GM12878 (cell line): ENCODE data around the gene KIF6. TPM values are rescaled to one million over a fixed set of nuclear protein-coding genes. Genes with fewer than 3 reads are reported as not detected.

Experiments used
- ATAC-seq: fragments of 200-7000 bp; cut with Tn5 transposase; 3 replicates; pipeline ENCODE4 v1.9.1; 2020; ENCODE audit warnings: mild to moderate bottlenecking, moderate library complexity
- BruUV-seq: library from RNA; stranded (reverse); fragments of 400-500 nt; replicated peaks from 2 replicates; lab custom pipeline; 2021; lab: Mats Ljungman, UMichigan
- CTCF ChIA-PET: fragments of 300-600 bp; sonication (Branson Sonifier 250); formaldehyde crosslinking; extraction: SDS; loops from one replicate; lab custom pipeline; 2021; ENCODE audit warnings: inconsistent platforms; lab: Yijun Ruan, JAX
- POLR2A ChIA-PET: fragments of 350-600 bp; formaldehyde crosslinking; extraction: SDS; loops from one replicate; lab custom pipeline; 2021; ENCODE audit warnings: inconsistent platforms; lab: Charles Lee
- RAD21 ChIA-PET: fragments of 300-600 bp; sonication (Branson Sonifier 250); formaldehyde crosslinking; loops from one replicate; lab custom pipeline; 2023; ENCODE audit warnings: antibody characterized with exemption; ENCODE audit not compliant: unreplicated experiment; lab: Charles Lee
- SMC1A ChIA-PET: fragments of 300-600 bp; sonication (Branson Sonifier 250); formaldehyde crosslinking; loops from one replicate; lab custom pipeline; 2023; ENCODE audit not compliant: unreplicated experiment, uncharacterized antibody; lab: Charles Lee
- DNase-seq: peaks from one replicate; pipeline ENCODE4 v3.0.0-alpha.2; 2011; ENCODE audit warnings: low read depth, low spot score
- FAIRE-seq: peaks from 3 replicates; lab custom pipeline; 2011; peaks lifted over from hg19 to GRCh38; lab: Jason Lieb, UNC
- H2AFZ ChIP-seq: 2 replicates; pipeline ENCODE4 v1.6.0; 2011; ENCODE audit warnings: low read depth, low read length, control low read depth; ENCODE audit not compliant: control insufficient read depth
- H3K27ac ChIP-seq: 2 replicates; pipeline ENCODE4 v1.5.1; 2011; ENCODE audit warnings: control low read depth; ENCODE audit not compliant: control insufficient read depth, insufficient read depth
- H3K27me3 ChIP-seq, 2 experiments: replicated peaks in 1 of 2; 2 replicates each; pipeline versions ENCODE4 v1.6.0 to v1.6.1; 2011; ENCODE audit warnings: low read length in 1 of 2; ENCODE audit not compliant: control insufficient read depth in 2 of 2, insufficient read depth in 2 of 2
- H3K36me3 ChIP-seq, 2 experiments: 2 replicates each; pipeline ENCODE4 v1.5.1; 2011; ENCODE audit warnings: low read length in 1 of 2; ENCODE audit not compliant: control insufficient read depth in 2 of 2, insufficient read depth in 2 of 2
- H3K4me1 ChIP-seq: 2 replicates; pipeline ENCODE4 v1.6.1; 2011; ENCODE audit warnings: mild to moderate bottlenecking, low read length, moderate library complexity, mixed read lengths; ENCODE audit not compliant: control insufficient read depth, insufficient read depth
- H3K4me2 ChIP-seq: 2 replicates; pipeline ENCODE4 v1.6.0; 2011; ENCODE audit warnings: control low read depth; ENCODE audit not compliant: control insufficient read depth, insufficient read depth
- H3K4me3 ChIP-seq: fragments of 200-600 bp; sonication (generic); 2 replicates; pipeline ENCODE4 v1.5.1; 2016
- H3K79me2 ChIP-seq: 2 replicates; pipeline ENCODE4 v1.6.0; 2011; ENCODE audit warnings: low read length; ENCODE audit not compliant: control insufficient read depth, insufficient read depth
- H3K9ac ChIP-seq: 2 replicates; pipeline ENCODE4 v1.8.0; 2011; ENCODE audit warnings: low read length, control low read depth, mixed read lengths; ENCODE audit not compliant: control insufficient read depth, insufficient read depth
- H3K9me3 ChIP-seq: replicated peaks from 3 replicates; pipeline ENCODE4 v1.5.1; 2011; ENCODE audit warnings: mild to moderate bottlenecking, low read length; ENCODE audit not compliant: control insufficient read depth, insufficient read depth
- H4K20me1 ChIP-seq: 2 replicates; pipeline ENCODE4 v1.6.0; 2011; ENCODE audit not compliant: control insufficient read depth, insufficient read depth
- BMI1 ChIP-seq: fragments of 450-650 bp; IDR thresholded peaks from 2 replicates; pipeline ENCODE4 v1.6.1; 2016; ENCODE audit warnings: mild to moderate bottlenecking, moderate library complexity, borderline replicate concordance
- BRCA1 ChIP-seq: IDR thresholded peaks from 2 replicates; pipeline ENCODE4 v1.6.1; 2011; ENCODE audit warnings: low read depth, low read length, improper control_type of control experiment
- CREB1 ChIP-seq: IDR thresholded peaks from 2 replicates; pipeline ENCODE4 v1.6.1; 2012; ENCODE audit warnings: low read depth, mild to moderate bottlenecking, inconsistent platforms
- DPF2 ChIP-seq: fragments of 450-650 bp; IDR thresholded peaks from 2 replicates; pipeline ENCODE4 v1.6.1; 2017; ENCODE audit warnings: mild to moderate bottlenecking
- HDAC6 ChIP-seq: fragments of 200-600 bp; sonication (generic); IDR thresholded peaks from one replicate; pipeline ENCODE4 v1.8.0; 2017; ENCODE audit warnings: antibody characterized with exemption; ENCODE audit not compliant: unreplicated experiment
- MXI1 ChIP-seq: fragments of 150-350 bp; IDR thresholded peaks from 2 replicates; pipeline ENCODE4 v1.6.1; 2011; ENCODE audit warnings: low read depth, mild to moderate bottlenecking, inconsistent platforms, low read length, improper control_type of control experiment
- NFIC ChIP-seq: IDR thresholded peaks from 2 replicates; pipeline ENCODE4 v1.6.1; 2012; ENCODE audit warnings: low read depth, mild to moderate bottlenecking, inconsistent platforms, low read length, moderate library complexity
- PAX8 ChIP-seq: fragments of 450-650 bp; IDR thresholded peaks from 2 replicates; pipeline ENCODE4 v1.6.1; 2017; ENCODE audit warnings: mild to moderate bottlenecking, moderate library complexity
- YY1 ChIP-seq: IDR thresholded peaks from 2 replicates; pipeline ENCODE4 v1.6.1; 2011; ENCODE audit warnings: low read depth, mild to moderate bottlenecking, low read length
- ZSCAN29 ChIP-seq: fragments of 450-650 bp; IDR thresholded peaks from 2 replicates; pipeline ENCODE4 v1.6.1; 2017; ENCODE audit warnings: mild to moderate bottlenecking, moderate library complexity
- WGBS: methylation state at CpG from one replicate; pipeline ENCODE4 v1.1.6; 2016; ENCODE audit warnings: low lambda C conversion rate; ENCODE audit not compliant: insufficient replicate concordance, insufficient coverage; ENCODE audit errors: missing lambda C conversion rate; 5-methylcytosine and 5-hydroxymethylcytosine counted together
- in situ Hi-C: fragments of 300-500 bp; cut with MboI; formaldehyde crosslinking; loops from 9 replicates; pipeline ENCODE4 v1.14.3; 2018; ENCODE audit warnings: mixed read lengths
- intact Hi-C: fragments of 100-400 bp; cut with micrococcal nuclease; formaldehyde crosslinking; loops from one replicate; pipeline ENCODE4 v1.14.2; 2022; ENCODE audit not compliant: unreplicated experiment
- polyA plus RNA-seq, 11 experiments: library from polyadenylated mRNA; depleted of rRNA in 4 of 11; unstranded in 6 of 11; stranded (reverse) in 5 of 11; fragments of >200 nt; fragmentation: Nextera tagmentation in 4 of 11; fragmentation: Illumina TruSeq in 1 of 11; extraction: Ambion mirVana in 4 of 11; extraction: Trizol in 1 of 11; gene quantifications; 1 replicate in 1 of 11; 2 replicates in 10 of 11; pipeline versions ENCODE4 v1.2.1 to v1.2.3, GENCODE V29; 2011 to 2016; ENCODE audit warnings: inconsistent platforms in 2 of 11, missing spikeins in 2 of 11, low read depth in 1 of 11
- total RNA-seq, 4 experiments: library from RNA; depleted of rRNA in 3 of 4; stranded (reverse); fragments of >200 nt in 3 of 4; fragmentation: Illumina TruSeq in 1 of 4; extraction: Trizol in 1 of 4; gene quantifications; 2 replicates each; pipeline versions ENCODE4 v1.2.1 to v1.2.3, GENCODE V29; 2013 to 2021
- TF ChIP-seq, protein P1 (sequence below): fragments of 450-650 bp; IDR thresholded peaks from 2 replicates; pipeline ENCODE4 v1.6.1; 2017; ENCODE audit warnings: mild to moderate bottlenecking, low read depth, inconsistent platforms; ENCODE audit not compliant: poor library complexity, severe bottlenecking

The KIF6 gene
- total and polyA plus RNA-seq, 10 of the 15 experiments (the other 5 are each of a cell fraction or from before 2014, with no cell fraction given): 0.09 to 1.0 (median 0.28) TPM

DNA sequence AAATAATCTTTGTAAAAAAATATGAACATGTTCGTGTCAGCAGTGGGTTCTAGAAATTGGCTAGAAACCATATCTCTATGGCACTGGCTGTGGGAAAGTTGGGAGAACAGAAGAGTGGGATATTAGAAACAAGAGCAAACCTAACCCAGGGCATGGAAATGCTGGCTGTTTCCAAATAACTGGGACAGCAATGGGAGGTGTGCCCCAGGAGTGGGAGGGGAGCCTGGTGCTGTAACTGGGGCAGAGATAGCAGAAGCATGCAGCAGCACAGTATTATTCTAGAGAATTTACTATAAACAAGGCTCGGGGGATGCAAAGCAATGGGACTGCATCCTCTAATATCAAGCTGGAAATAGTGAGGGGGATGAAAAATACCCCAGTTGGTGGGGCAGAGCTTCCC lies 175.0 kb downstream of the KIF6 start:
- RAD21 ChIA-PET: no interaction called here
- no TSS peak for BruUV-seq
- no peaks in the 10 kb centered on the region for H3K4me1 ChIP-seq
- no peak overlapping the region for H3K4me3 ChIP-seq
- DNase-seq (no peak), FAIRE-seq (no peak), ATAC-seq (no peak)
- H3K36me3 ChIP-seq: no peaks in the 10 kb centered on the region
- in situ Hi-C loops: no loop called here
- no peaks in the 10 kb centered on the region for H3K79me2 ChIP-seq
- H2AFZ ChIP-seq: no peak overlapping the region
- no peak overlapping the region for H3K9ac ChIP-seq
- no peak overlapping the region for H3K27ac ChIP-seq
- 4% methylated on average over 2 of the region's 2 CpGs for WGBS
- POLR2A ChIA-PET: no interaction called here
- CTCF ChIA-PET: interaction anchor here (0.6 kb wide), 1 partner anchor 92 kb away, joined by 3 read pairs; no protein-coding TSS in a partner anchor
- no peak overlapping the region for H3K4me2 ChIP-seq
- no peaks in the 10 kb centered on the region for H3K27me3 ChIP-seq
- H4K20me1 ChIP-seq: no peaks in the 10 kb centered on the region
- intact Hi-C loops: no loop called here
- TF ChIP-seq HDAC6 (no peak), DPF2 (no peak), CREB1 (no peak), BRCA1 (no peak), BMI1 (no peak), MXI1 (no peak), ZSCAN29 (no peak), PAX8 (no peak), NFIC (no peak), YY1 (no peak)
- TF ChIP-seq, protein P1, sequence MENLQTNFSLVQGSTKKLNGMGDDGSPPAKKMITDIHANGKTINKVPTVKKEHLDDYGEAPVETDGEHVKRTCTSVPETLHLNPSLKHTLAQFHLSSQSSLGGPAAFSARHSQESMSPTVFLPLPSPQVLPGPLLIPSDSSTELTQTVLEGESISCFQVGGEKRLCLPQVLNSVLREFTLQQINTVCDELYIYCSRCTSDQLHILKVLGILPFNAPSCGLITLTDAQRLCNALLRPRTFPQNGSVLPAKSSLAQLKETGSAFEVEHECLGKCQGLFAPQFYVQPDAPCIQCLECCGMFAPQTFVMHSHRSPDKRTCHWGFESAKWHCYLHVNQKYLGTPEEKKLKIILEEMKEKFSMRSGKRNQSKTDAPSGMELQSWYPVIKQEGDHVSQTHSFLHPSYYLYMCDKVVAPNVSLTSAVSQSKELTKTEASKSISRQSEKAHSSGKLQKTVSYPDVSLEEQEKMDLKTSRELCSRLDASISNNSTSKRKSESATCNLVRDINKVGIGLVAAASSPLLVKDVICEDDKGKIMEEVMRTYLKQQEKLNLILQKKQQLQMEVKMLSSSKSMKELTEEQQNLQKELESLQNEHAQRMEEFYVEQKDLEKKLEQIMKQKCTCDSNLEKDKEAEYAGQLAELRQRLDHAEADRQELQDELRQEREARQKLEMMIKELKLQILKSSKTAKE: no peak
- TF ChIP-seq, all 136 proteins: peak for 0
- no peaks in the 10 kb centered on the region for H3K9me3 ChIP-seq
- SMC1A ChIA-PET: interaction anchor here (0.9 kb wide), 1 partner anchor 12 kb away, joined by 3 read pairs; no protein-coding TSS in a partner anchor
